Measurements from ENCODE around the gene MAP2K5.

MAP2K5 gene

DNA sequence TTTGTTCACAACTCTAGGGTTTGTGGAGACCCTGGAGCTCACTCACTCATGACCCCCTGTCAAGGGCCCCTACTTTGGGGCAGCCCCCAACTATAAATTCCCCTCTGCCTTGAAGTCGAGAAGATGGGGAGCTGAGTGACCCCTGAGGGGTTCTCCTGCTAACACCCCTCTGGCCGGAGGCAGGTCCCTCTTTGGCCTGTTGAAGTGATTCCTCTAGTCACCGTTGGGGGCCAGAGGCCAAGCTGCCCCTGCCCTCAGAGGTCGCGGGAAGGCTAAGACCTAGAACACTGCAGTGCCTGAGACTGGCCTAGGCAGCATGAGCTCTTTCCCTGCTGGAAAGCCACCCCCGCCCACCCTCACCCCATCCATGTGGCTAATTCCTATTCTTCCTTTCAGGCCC, 267.4 kb downstream of the MAP2K5 start:
- no peak for DNase-seq

DNA sequence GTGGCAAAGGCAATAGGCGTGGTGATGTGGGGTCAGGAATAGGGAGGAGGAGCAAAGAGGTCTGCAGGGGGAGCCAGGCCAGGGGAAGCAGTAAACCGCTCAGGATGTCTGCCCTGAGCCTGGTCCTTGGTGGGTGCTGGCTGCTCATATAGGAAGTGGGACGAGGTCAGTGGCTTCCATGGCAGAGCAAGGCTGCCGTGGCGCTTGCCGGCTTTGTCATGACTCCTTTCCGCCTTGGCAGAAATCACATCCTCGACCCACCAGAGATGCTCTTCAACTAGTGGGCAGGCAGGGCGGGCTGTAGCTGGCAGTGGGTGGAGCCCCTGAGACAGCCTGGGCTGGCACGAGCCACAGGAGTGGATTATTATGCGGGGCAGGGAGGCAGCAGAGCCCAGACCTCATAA, 269.7 kb downstream of the MAP2K5 start:
- DNase-seq = no peak

DNA sequence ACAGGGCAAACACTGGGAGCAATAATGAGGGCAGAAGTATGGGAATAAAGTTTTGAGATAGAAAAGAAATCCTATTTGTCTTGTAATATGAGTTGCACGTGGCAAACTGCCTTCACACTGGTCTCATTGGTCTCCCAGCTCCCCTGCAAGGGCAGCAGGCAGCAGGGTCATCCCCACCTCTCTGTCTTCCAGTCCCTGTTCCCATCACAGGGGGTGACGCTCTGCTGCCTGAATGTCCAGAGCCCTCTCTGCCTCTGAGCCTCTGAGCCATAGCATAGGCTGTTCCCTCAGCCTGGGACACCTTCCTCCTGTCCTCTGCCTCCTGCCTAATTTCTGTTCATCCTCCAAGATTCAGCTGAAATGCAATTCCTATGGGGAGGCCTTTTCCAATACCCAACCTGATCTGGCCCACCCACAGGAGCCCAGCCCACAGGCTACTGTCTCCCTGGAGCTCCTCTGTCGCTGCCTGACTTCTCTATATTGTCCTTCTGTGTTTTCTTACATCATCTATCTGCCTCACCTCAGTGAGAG, 270.7 kb downstream of the MAP2K5 start:
- no peak for DNase-seq

DNA sequence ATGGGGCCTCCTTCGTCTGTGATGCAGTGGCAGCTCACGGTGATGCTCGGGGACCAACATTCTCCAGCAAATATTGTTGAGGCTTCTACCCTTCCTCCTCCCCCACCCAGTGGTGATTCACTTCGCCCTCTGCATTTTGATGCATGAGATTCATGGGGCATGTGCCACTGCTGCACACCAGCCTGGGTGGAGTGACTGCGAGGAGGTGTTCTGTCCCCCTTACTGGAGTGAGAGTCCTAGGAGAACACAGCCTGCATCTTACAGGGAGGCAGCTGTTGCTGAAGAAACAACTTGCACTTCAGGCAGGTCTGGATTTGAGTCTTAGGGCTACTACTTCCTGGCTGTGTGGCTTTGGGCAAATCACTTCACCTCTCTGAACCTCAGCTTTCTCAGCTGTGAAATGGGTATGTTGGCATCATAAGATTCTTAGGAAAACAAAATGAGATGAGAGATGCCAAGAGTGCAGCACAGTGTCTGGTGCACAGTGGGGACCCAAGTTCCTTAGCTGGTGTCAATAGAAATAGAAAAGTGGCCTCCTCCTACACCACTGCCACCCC, 272.6 kb downstream of the MAP2K5 start:
- DNase-seq = no peak

- DNase-seq = no peak
These were observed 274.2 kb downstream of the MAP2K5 start for GRCh38 chr15:67816668-67817067.

- no peak for DNase-seq
These were observed 276.0 kb downstream of the MAP2K5 start for GRCh38 chr15:67818464-67818863.

- DNase-seq = no peak
These were observed 277.1 kb downstream of the MAP2K5 start for GRCh38 chr15:67819636-67820035.

DNA sequence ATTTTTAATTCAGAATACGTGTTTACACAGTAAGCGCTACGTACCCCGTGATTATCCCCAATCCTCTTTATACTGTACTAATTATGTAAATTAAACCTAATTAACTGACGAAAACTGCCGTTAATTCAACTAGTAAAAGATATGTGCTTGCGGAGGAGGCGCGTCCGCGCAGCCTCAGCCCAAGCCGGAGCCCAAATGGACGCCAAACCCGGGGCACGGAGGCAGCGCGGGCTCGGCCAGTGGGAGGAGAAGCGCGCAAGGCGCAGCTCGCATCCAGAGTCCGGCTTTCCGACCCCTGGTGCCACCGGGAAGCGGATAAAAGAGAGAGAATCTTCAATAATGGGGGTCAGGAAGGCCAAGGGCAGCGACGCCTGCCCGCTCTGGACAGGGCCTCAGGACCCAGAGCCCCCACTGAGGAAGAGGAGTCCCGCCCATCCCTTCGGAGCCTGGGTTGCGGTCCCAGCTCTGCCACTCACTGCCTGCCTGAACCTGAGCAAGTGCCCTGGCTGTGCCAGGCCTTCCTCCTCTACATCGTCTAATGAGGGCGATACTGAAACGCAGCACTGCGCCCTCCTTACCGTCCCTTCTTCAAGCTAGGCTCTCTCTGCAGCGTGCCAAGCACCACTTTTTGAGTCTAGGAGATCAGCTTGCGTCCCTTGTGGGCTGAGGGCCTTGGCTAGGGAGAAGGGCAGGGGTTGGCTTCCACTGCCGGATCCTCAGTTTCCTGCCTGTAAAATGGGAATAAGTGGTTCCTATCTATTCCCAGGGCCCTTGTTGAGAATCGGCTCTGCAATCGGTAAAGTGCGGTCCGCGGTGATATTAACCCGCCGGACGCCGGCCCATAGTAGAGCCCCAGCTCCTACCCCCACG, 277.9 kb downstream of the MAP2K5 start:
- no peak for DNase-seq

DNA sequence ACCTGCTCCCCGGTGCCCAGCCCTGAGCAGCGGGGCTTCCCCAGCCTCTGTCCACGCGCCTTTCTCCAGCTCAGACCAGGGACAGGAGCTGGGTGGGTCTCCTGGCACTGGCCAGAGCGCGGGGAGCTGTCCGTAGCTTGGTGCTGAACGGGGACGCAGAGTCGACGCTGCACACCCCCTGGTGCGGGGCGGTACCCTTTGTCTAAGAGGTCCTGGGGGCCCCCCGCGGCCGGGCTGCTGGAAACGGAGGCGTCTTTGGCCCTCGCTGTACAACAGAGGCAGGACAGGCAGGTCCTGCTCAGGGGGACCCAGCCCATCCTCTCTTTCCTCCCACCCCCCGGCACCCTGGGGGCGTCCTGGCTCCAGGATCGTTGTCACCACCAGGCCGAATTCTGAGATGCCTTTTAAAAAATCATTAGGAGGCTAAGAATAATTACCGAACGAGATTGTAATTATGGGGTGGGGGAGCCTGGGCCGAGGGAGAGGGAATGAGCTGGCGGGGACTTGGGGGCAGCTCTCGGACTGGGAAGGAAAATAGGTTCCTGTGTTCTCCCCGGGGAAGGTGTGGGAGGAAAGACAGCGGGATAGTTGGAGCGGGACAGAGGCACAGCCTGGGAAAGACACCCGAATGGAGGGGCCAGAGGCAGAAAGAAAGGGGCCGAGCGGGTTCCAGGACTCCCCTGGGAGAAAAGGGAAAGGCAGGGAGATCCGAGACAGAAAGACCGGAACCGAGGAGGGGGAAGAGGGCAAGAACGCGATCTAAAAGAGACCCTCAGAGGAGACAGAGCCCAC, 278.7 kb downstream of the MAP2K5 start:
- no peak for DNase-seq

- DNase-seq = no peak
These were observed 279.4 kb downstream of the MAP2K5 start for GRCh38 chr15:67821784-67822440.

- DNase-seq = no peak
These were observed 280.2 kb downstream of the MAP2K5 start for GRCh38 chr15:67822537-67823313.

DNA sequence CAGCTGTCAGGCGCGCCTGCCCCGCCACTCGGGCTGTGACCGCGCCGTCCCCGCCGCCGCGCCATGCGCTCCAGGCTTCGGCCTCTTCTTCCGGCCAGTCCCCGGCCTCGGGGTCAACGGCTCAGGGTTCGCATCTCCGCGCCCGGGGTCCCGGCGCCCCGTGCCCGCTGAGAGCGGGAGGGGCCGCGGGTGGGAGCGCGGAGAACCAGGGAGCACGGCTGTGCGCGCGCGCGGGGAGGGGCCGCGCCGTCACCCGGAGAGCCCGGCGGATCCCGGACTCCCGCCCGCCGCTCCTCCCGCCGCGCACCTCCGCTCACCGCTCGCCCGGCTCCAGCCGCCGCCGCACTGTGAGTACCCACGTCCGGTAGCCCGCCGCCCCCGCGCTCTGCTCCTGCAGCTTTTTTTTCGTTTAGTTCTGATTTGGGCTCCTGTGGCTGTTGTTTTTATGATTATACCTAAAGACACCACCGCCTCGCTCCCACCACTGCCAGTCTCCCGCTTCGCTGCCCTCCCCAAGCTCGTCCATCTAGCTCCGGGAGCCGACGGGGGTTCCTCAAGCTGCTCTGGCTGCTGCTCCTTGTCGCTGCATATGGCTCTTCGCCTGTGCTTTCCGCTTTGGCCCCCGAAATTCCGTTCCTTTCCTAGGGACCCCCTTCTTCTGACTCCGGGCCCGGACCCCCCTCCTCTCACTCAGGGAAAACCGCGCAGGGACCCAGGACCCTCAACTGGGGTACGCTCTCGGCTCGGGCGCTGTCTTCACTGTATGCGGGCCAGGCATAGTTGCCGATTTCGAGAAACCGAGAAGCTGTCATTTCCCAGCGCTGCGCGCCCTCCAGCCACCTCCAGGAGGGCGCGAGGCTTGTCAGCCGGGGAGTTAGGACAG, 281.1 kb downstream of the MAP2K5 start:
- DNase-seq = no peak

DNA sequence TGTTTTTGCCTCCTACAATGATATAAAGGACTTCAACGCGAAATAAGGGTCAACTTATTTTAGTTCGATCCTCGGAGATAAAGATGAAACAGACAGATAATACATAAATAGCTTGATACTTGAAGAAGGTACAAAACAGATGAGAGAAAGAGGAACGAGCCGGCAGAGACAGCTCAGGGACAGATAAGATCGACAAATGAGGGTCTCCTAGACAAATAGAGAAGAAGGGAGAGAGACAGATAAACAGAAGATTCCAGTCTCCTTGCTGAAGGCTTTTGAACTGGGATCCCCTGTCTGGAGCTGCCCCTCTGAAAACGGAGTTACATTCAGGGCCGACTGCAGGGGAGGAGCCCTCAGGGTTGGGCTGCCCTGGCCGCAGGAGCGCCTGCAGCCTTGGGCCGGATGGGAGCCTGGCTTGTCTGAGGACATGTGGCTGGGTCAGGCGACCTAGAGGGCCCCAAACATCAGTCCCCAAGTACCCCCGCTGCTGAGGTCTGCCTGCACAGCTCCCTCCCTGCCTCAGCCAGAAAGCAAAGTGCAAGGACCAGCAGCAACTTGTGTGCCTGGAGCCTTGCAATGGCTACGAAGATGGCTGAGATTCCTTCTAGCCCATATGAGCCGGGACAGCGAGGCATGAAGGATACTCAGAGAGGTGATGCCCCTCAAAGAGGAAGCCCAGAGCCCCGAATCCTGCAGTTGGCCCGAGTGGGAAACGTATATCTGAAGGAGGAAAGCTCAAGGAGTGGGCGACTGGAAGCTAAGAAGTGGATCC, 281.9 kb downstream of the MAP2K5 start:
- DNase-seq = no peak

- no peak for DNase-seq
These were observed 282.7 kb downstream of the MAP2K5 start, which contains the start of gene SKOR1 for GRCh38 chr15:67824976-67825880. Gene SKOR1, plus strand, starts transcription at chr15:67825509. Its CDS starts 94 bp downstream, at chr15:67825603.

- no peak for DNase-seq
These were observed 283.6 kb downstream of the MAP2K5 start for GRCh38 chr15:67825881-67826716.

GRCh38 chr15:67826717-67827561, 284.4 kb downstream of the MAP2K5 start:
- DNase-seq = no peak

Measured in activated T-cell treated with anti-CD3 and anti-CD28 coated beads for 4 hours (primary cell).